Astrocyte of the cerebellum (primary cell): ENCODE data around the gene PLAC8L1.
"Not testable (repeated sequence)": the region's sequence is repeated elsewhere in the genome, so short reads cannot be mapped to it uniquely, and the experiment has no call there.

ENCODE experiments used
- DNase-seq: peaks from one replicate; pipeline ENCODE4 v3.0.0-alpha.2; 2011; ENCODE audit warnings: low read depth
- H3K4me3 ChIP-seq: 2 replicates; pipeline ENCODE4 v1.5.1; 2011; ENCODE audit warnings: mild to moderate bottlenecking, low read depth, low read length, moderate library complexity
- CTCF ChIP-seq: IDR thresholded peaks from 2 replicates; pipeline ENCODE4 v1.5.1; 2012; ENCODE audit warnings: low read length, low read depth, moderate library complexity, mild to moderate bottlenecking; ENCODE audit errors: missing control alignments
- in situ Hi-C: cut with HindIII; loops from 2 replicates; pipeline ENCODE4 v1.10.0; 2017; ENCODE audit warnings: low sequenced_read_pairs

Gene PLAC8L1

GRCh38 chr5:146105477-146105876, at the start of gene PLAC8L1:
TSS of gene PLAC8L1 (minus strand) at chr5:146105577. CDS start at chr5:146104311, 1,266 bp downstream.
- no peak for DNase-seq
- in situ Hi-C loops: no loop called here
- H3K4me3 ChIP-seq: no peak within 1 kb of the TSS
- TF ChIP-seq CTCF: no peak

- no peak overlapping the region for H3K4me3 ChIP-seq
- no peak for TF ChIP-seq CTCF
- no peak for DNase-seq
- in situ Hi-C loops: loop anchor here (10.0 kb wide), 1 partner anchor 83 kb away; no protein-coding TSS in a partner anchor
These were observed 46.6 kb upstream of the PLAC8L1 start for GRCh38 chr5:146151970-146152369.

GRCh38 chr5:146137967-146138403, 32.6 kb upstream of the PLAC8L1 start:
- TF ChIP-seq CTCF: no peak
- in situ Hi-C loops: no loop called here
- peak; percentile 40 for DNase-seq
- H3K4me3 ChIP-seq: no peak overlapping the region

- in situ Hi-C loops: no loop called here
- peak; percentile 34 for DNase-seq
- TF ChIP-seq CTCF: peak; percentile 46
- no peak overlapping the region for H3K4me3 ChIP-seq
These were observed 25.2 kb upstream of the PLAC8L1 start for GRCh38 chr5:146130440-146131045.

- DNase-seq: no peak
- in situ Hi-C loops: no loop called here
- TF ChIP-seq CTCF: no peak
- H3K4me3 ChIP-seq: no peak overlapping the region
These were observed 20.7 kb upstream of the PLAC8L1 start for GRCh38 chr5:146126068-146126467.

GRCh38 chr5:146124580-146124979, 19.2 kb upstream of the PLAC8L1 start:
- no peak overlapping the region for H3K4me3 ChIP-seq
- in situ Hi-C loops: no loop called here
- no peak for DNase-seq
- no peak for TF ChIP-seq CTCF

- H3K4me3 ChIP-seq, DNase-seq, in situ Hi-C loops: not testable (repeated sequence)
These were observed 16.1 kb upstream of the PLAC8L1 start for GRCh38 chr5:146121451-146121850.
